Endothelial cell of umbilical vein (primary cell): ENCODE results near the gene SLC24A3. TPM values are rescaled to one million over a fixed set of nuclear protein-coding genes. Genes with fewer than 3 reads are reported as not detected.

Experiments
- BruUV-seq: library from RNA; stranded (reverse); fragments of 400-500 nt; replicated peaks from 2 replicates; lab custom pipeline; 2021; lab: Mats Ljungman, UMichigan
- CTCF ChIA-PET: fragments of 300-600, 350-600 bp; sonication (Branson Sonifier 250); formaldehyde crosslinking; loops from one replicate; lab custom pipeline; 2021; ENCODE audit warnings: antibody characterized with exemption, inconsistent platforms; lab: Charles Lee
- POLR2A ChIA-PET: fragments of 300-600, 350-600 bp; sonication (Branson Sonifier 250); formaldehyde crosslinking; loops from one replicate; lab custom pipeline; 2021; ENCODE audit warnings: antibody characterized with exemption, inconsistent platforms; lab: Charles Lee
- DNase-seq: peaks from one replicate; pipeline ENCODE4 v3.0.0-alpha.2; 2011; ENCODE audit warnings: low read depth, low spot score
- FAIRE-seq: peaks from 2 replicates; lab custom pipeline; 2011; peaks lifted over from hg19 to GRCh38; lab: Jason Lieb, UNC
- H2AFZ ChIP-seq: 2 replicates; pipeline ENCODE4 v1.6.0; 2012; ENCODE audit warnings: low read depth, low read length, control low read depth, inconsistent platforms
- H3K27ac ChIP-seq: 2 replicates; pipeline ENCODE4 v1.5.1; 2011; ENCODE audit warnings: low read depth, mild to moderate bottlenecking, control low read depth, low read length, moderate library complexity; ENCODE audit not compliant: insufficient read depth
- H3K27me3 ChIP-seq, 2 experiments: 2 replicates each; pipeline versions ENCODE4 v1.6.0 to v1.6.1; 2011; ENCODE audit warnings: low read length in 2 of 2, mixed read lengths in 1 of 2; ENCODE audit not compliant: control insufficient read depth in 2 of 2, insufficient read depth in 2 of 2
- H3K36me3 ChIP-seq, 2 experiments: 2 replicates in 1 of 2; 3 replicates in 1 of 2; pipeline ENCODE4 v1.5.1; 2011; ENCODE audit warnings: low read length in 2 of 2, mild to moderate bottlenecking in 1 of 2, moderate library complexity in 1 of 2; ENCODE audit not compliant: control insufficient read depth in 2 of 2, insufficient read depth in 2 of 2; ENCODE audit errors: extremely low read depth in 1 of 2
- H3K4me1 ChIP-seq: 3 replicates; pipeline ENCODE4 v1.5.1; 2011; ENCODE audit warnings: mild to moderate bottlenecking, low read length; ENCODE audit not compliant: control insufficient read depth, insufficient read depth; ENCODE audit errors: extremely low read depth
- H3K4me2 ChIP-seq: 2 replicates; pipeline ENCODE4 v1.6.1; 2011; ENCODE audit warnings: low read length, control low read depth, mixed read lengths; ENCODE audit not compliant: insufficient read depth
- H3K4me3 ChIP-seq, 3 experiments: fragments of 200-600 bp in 1 of 3; sonication (generic), shearing (Covaris generic) in 1 of 3; replicated peaks in 1 of 3; 2 replicates each; pipeline ENCODE4 v1.5.1; 2011 to 2016; ENCODE audit warnings: control low read depth in 3 of 3, low read length in 3 of 3, mild to moderate bottlenecking in 2 of 3, inconsistent platforms in 1 of 3, low read depth in 1 of 3, moderate library complexity in 1 of 3; ENCODE audit not compliant: insufficient read depth in 1 of 3
- H3K79me2 ChIP-seq: 2 replicates; pipeline ENCODE4 v1.6.0; 2012; ENCODE audit warnings: low read length, inconsistent platforms; ENCODE audit not compliant: control insufficient read depth, insufficient read depth
- H3K9ac ChIP-seq: replicated peaks from 2 replicates; pipeline ENCODE3; 2011; ENCODE audit warnings: low read length, control low read depth; ENCODE audit not compliant: insufficient read depth; ENCODE audit errors: extremely low read depth
- H3K9me1 ChIP-seq: replicated peaks from 3 replicates; pipeline ENCODE4 v1.6.0; 2011; ENCODE audit warnings: mild to moderate bottlenecking, low read length; ENCODE audit not compliant: control insufficient read depth, insufficient read depth; ENCODE audit errors: extremely low read depth
- H3K9me3 ChIP-seq: replicated peaks from 2 replicates; pipeline ENCODE4 v1.5.1; 2012; ENCODE audit warnings: low read length, inconsistent platforms; ENCODE audit not compliant: control insufficient read depth, insufficient read depth
- H4K20me1 ChIP-seq: replicated peaks from 2 replicates; pipeline ENCODE3; 2011; ENCODE audit warnings: mild to moderate bottlenecking, low read length; ENCODE audit not compliant: control insufficient read depth, insufficient read depth; ENCODE audit errors: extremely low read depth
- EZH2 ChIP-seq: IDR thresholded peaks from 2 replicates; pipeline ENCODE4 v1.6.1; 2012; ENCODE audit warnings: borderline replicate concordance, low read depth, mild to moderate bottlenecking, moderate library complexity, low read length, inconsistent platforms; ENCODE audit not compliant: severe bottlenecking
- FOS ChIP-seq: IDR thresholded peaks from 2 replicates; pipeline ENCODE4 v1.6.1; 2011; ENCODE audit warnings: mild to moderate bottlenecking, low read length, moderate library complexity, borderline replicate concordance; ENCODE audit not compliant: insufficient read depth
- GATA2 ChIP-seq: IDR thresholded peaks from 2 replicates; pipeline ENCODE4 v1.7.0; 2011; ENCODE audit warnings: low read depth, mild to moderate bottlenecking, moderate library complexity, mixed read lengths, low read length; ENCODE audit not compliant: insufficient read length, insufficient read depth
- JUN ChIP-seq: IDR thresholded peaks from 2 replicates; pipeline ENCODE4 v1.6.1; 2011; ENCODE audit warnings: borderline replicate concordance, low read depth; ENCODE audit not compliant: insufficient read length, insufficient read depth
- MYC ChIP-seq: IDR thresholded peaks from one replicate; pipeline ENCODE4 v1.6.1; 2011; ENCODE audit warnings: mild to moderate bottlenecking, low read depth, low read length
- POLR2A ChIP-seq: IDR thresholded peaks from 2 replicates; pipeline ENCODE4 v1.6.1; 2012; ENCODE audit warnings: low read depth, mild to moderate bottlenecking, control low read depth, low read length
- POLR2AphosphoS5 ChIP-seq: IDR thresholded peaks from 2 replicates; pipeline ENCODE4 v1.6.1; 2012; ENCODE audit warnings: low read depth, mild to moderate bottlenecking, control low read depth, low read length, moderate library complexity; ENCODE audit not compliant: insufficient read depth
- dilution Hi-C: fragments of 300-500 bp; cut with MboI; formaldehyde crosslinking; loops from one replicate; pipeline ENCODE4 v1.15.0; 2019; ENCODE audit warnings: low sequenced_read_pairs; ENCODE audit not compliant: extremely low pct_ligation_motif_present
- intact Hi-C: fragments of 100-400 bp; cut with micrococcal nuclease; formaldehyde crosslinking; loops from one replicate; pipeline ENCODE4 v1.10.0; 2022
- polyA plus RNA-seq, 4 experiments: library from polyadenylated mRNA; depleted of rRNA in 3 of 4; stranded (reverse) in 3 of 4; unstranded in 1 of 4; fragments of >200 nt; gene quantifications; 2 replicates each; pipeline versions ENCODE4 v1.2.1 to v1.2.3, GENCODE V29; 2011 to 2012; ENCODE audit warnings: missing spikeins in 1 of 4
- total RNA-seq: library from RNA; stranded (reverse); gene quantifications from 2 replicates; pipeline ENCODE4 v1.2.3, GENCODE V29; 2021
- TF ChIP-seq, protein P1 (sequence below), 2 donors: IDR thresholded peaks; 1 replicate in 1 of 2; 2 replicates in 1 of 2; pipeline ENCODE4 v1.5.1; 2011; ENCODE audit warnings: low read length in 2 of 2, mild to moderate bottlenecking in 2 of 2, moderate library complexity in 2 of 2, control low read depth in 1 of 2, inconsistent platforms in 1 of 2, low read depth in 1 of 2; ENCODE audit not compliant: insufficient read depth in 1 of 2; ENCODE audit errors: extremely low read depth in 1 of 2
- TF ChIP-seq, protein P2 (sequence below): IDR thresholded peaks from 2 replicates; pipeline ENCODE4 v1.6.1; 2011; ENCODE audit not compliant: insufficient read depth, insufficient read length

The SLC24A3 gene
- total and polyA plus RNA-seq, 2 donors (not counting 3 experiments of a cell fraction or from before 2014, with no cell fraction given): not detected

GRCh38 chr20:19760371-19760721 is 547.9 kb downstream of the SLC24A3 start:
- Histone ChIP-seq H4K20me1 (no peaks in the 10 kb centered on the region), H3K9me3 (no peaks in the 10 kb centered on the region), H3K36me3 (no peaks in the 10 kb centered on the region), H3K79me2 (no peaks in the 10 kb centered on the region), H3K4me2 (no peak overlapping the region), H3K4me3 (no peak overlapping the region), H3K27ac (no peak overlapping the region), H3K27me3 (no peaks in the 10 kb centered on the region), H3K9ac (no peak overlapping the region), H3K4me1 (peaks cover 18% of the 10 kb centered on the region), H2AFZ (no peak overlapping the region), H3K9me1 (no peaks in the 10 kb centered on the region)
- no peak for TF ChIP-seq GATA2
- no peak for TF ChIP-seq POLR2AphosphoS5
- no peak for TF ChIP-seq EZH2
- TF ChIP-seq, protein P1, sequence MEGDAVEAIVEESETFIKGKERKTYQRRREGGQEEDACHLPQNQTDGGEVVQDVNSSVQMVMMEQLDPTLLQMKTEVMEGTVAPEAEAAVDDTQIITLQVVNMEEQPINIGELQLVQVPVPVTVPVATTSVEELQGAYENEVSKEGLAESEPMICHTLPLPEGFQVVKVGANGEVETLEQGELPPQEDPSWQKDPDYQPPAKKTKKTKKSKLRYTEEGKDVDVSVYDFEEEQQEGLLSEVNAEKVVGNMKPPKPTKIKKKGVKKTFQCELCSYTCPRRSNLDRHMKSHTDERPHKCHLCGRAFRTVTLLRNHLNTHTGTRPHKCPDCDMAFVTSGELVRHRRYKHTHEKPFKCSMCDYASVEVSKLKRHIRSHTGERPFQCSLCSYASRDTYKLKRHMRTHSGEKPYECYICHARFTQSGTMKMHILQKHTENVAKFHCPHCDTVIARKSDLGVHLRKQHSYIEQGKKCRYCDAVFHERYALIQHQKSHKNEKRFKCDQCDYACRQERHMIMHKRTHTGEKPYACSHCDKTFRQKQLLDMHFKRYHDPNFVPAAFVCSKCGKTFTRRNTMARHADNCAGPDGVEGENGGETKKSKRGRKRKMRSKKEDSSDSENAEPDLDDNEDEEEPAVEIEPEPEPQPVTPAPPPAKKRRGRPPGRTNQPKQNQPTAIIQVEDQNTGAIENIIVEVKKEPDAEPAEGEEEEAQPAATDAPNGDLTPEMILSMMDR (IDR thresholded peaks at IDR 0.05; ENCODE audit: extremely low read depth in 1 of 2, insufficient read depth in 1 of 2, low read depth in 1 of 2, low read length in 2 of 2): no peak
- no peak for TF ChIP-seq FOS
- TF ChIP-seq MYC: no peak
- no peak for TF ChIP-seq JUN
- TF ChIP-seq, protein P2, sequence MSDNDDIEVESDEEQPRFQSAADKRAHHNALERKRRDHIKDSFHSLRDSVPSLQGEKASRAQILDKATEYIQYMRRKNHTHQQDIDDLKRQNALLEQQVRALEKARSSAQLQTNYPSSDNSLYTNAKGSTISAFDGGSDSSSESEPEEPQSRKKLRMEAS: no peak
- no peak for TF ChIP-seq POLR2A
- FAIRE-seq (no peak), DNase-seq (no peak)
- no TSS peak for BruUV-seq
- ChIA-PET POLR2A (no interaction called here), CTCF (interaction anchor here (1.1 to 2.3 kb wide), 3 partner anchors 9 to 214 kb away, joined by 3 to 9 read pairs (median 5); no protein-coding TSS in a partner anchor)
- intact Hi-C loops: no loop called here
- dilution Hi-C loops: no loop called here
